MCF 10A (cell line): ENCODE data around the gene ZNF319. TPM values are rescaled to one million over a fixed set of nuclear protein-coding genes. Genes with fewer than 3 reads are reported as not detected.
A peak's percentile ranks its signal among the peaks of the same experiment; 100 is the strongest.

Experiments
- BruUV-seq: library from RNA; stranded (reverse); fragments of 400-500 nt; replicated peaks from 2 replicates; lab custom pipeline; 2021; lab: Mats Ljungman, UMichigan
- CTCF ChIA-PET: fragments of 300-600 bp; sonication (Branson Sonifier 250); formaldehyde crosslinking; extraction: SDS; loops from one replicate; lab custom pipeline; 2021; ENCODE audit warnings: antibody characterized with exemption, inconsistent platforms; lab: Yijun Ruan, JAX
- POLR2A ChIA-PET: fragments of 300-600, 350-650 bp; sonication (Branson Sonifier 250); formaldehyde crosslinking; extraction: SDS; loops from one replicate; lab custom pipeline; 2020; ENCODE audit warnings: antibody characterized with exemption, inconsistent platforms; lab: Yijun Ruan, JAX
- DNase-seq: peaks from one replicate; pipeline ENCODE4 v3.0.0-alpha.2; 2018; ENCODE audit not compliant: unreplicated experiment
- H3K27ac Mint-ChIP-seq: one replicate; pipeline ENCODE4 v1.8.0; 2022; ENCODE audit warnings: mild to moderate bottlenecking, low read depth, mixed read lengths; ENCODE audit not compliant: unreplicated experiment
- H3K27me3 Mint-ChIP-seq: one replicate; pipeline ENCODE4 v1.8.0; 2022; ENCODE audit warnings: mixed read lengths; ENCODE audit not compliant: insufficient read depth, unreplicated experiment
- H3K36me3 Mint-ChIP-seq: one replicate; pipeline ENCODE4 v1.8.0; 2022; ENCODE audit warnings: mild to moderate bottlenecking, moderate library complexity, mixed read lengths; ENCODE audit not compliant: insufficient read depth, unreplicated experiment
- H3K4me1 Mint-ChIP-seq: one replicate; pipeline ENCODE4 v1.8.0; 2022; ENCODE audit warnings: mixed read lengths; ENCODE audit not compliant: insufficient read depth, unreplicated experiment
- H3K4me3 Mint-ChIP-seq: one replicate; pipeline ENCODE4 v1.8.0; 2022; ENCODE audit warnings: mild to moderate bottlenecking, moderate library complexity, mixed read lengths; ENCODE audit not compliant: unreplicated experiment
- H3K9me3 Mint-ChIP-seq: one replicate; pipeline ENCODE4 v1.8.0; 2022; ENCODE audit warnings: mixed read lengths; ENCODE audit not compliant: unreplicated experiment
- CTCF ChIP-seq: fragments of 200-600 bp; IDR thresholded peaks from one replicate; pipeline ENCODE4 v1.8.0; 2022; ENCODE audit warnings: antibody characterized with exemption, mild to moderate bottlenecking; ENCODE audit not compliant: unreplicated experiment
- intact Hi-C: fragments of 100-400 bp; cut with micrococcal nuclease; formaldehyde crosslinking; loops from 2 replicates; pipeline ENCODE4 v1.14.1; 2022
- total RNA-seq: library from RNA; stranded (reverse); gene quantifications from 2 replicates; pipeline ENCODE4 v1.2.3, GENCODE V29; 2022

Gene ZNF319
- total RNA-seq, 1 experiment from 2014 or later, result 12.6 TPM

- POLR2A ChIA-PET, result no interaction called here
- CTCF ChIA-PET, result interaction anchor here (0.6 kb wide), 1 partner anchor 144 kb away, joined by 4 read pairs; no protein-coding TSS in a partner anchor
- H3K27me3 Mint-ChIP-seq, result no peaks in the 10 kb centered on the region
- no peak for DNase-seq
- H3K4me1 Mint-ChIP-seq, result peaks cover 12% of the 10 kb centered on the region
- H3K9me3 Mint-ChIP-seq, result no peaks in the 10 kb centered on the region
- BruUV-seq, result no TSS peak
- no peak overlapping the region for H3K4me3 Mint-ChIP-seq
- H3K36me3 Mint-ChIP-seq, result no peaks in the 10 kb centered on the region
- intact Hi-C loops, result no loop called here
- TF ChIP-seq CTCF, result no peak
- H3K27ac Mint-ChIP-seq, result no peak overlapping the region
Measured at GRCh38 chr16:57985204-57986181, 15.0 kb downstream of the ZNF319 start.

GRCh38 chr16:57984443-57985203 lies 15.8 kb downstream of the ZNF319 start:
- Mint-ChIP-seq H3K9me3 (no peaks in the 10 kb centered on the region), H3K36me3 (no peaks in the 10 kb centered on the region), H3K4me3 (no peak overlapping the region), H3K27ac (no peak overlapping the region), H3K4me1 (peaks cover 12% of the 10 kb centered on the region), H3K27me3 (no peaks in the 10 kb centered on the region)
- peak; percentile 38 for DNase-seq
- BruUV-seq, result no TSS peak
- ChIA-PET POLR2A (no interaction called here), CTCF (no interaction called here)
- no peak for TF ChIP-seq CTCF
- intact Hi-C loops, result no loop called here

- no peak for DNase-seq
- no peaks in the 10 kb centered on the region for H3K36me3 Mint-ChIP-seq
- BruUV-seq, result no TSS peak
- no peak for TF ChIP-seq CTCF
- ChIA-PET POLR2A (no interaction called here), CTCF (interaction anchor here (0.7 kb wide), 1 partner anchor 176 kb away, joined by 3 read pairs; no protein-coding TSS in a partner anchor)
- H3K27ac Mint-ChIP-seq, result no peak overlapping the region
- H3K27me3 Mint-ChIP-seq, result no peaks in the 10 kb centered on the region
- H3K9me3 Mint-ChIP-seq, result no peaks in the 10 kb centered on the region
- H3K4me3 Mint-ChIP-seq, result no peak overlapping the region
- intact Hi-C loops, result no loop called here
- no peaks in the 10 kb centered on the region for H3K4me1 Mint-ChIP-seq
Measured at GRCh38 chr16:57982385-57982784, 18.1 kb downstream of the ZNF319 start.

GRCh38 chr16:57981636-57982035 lies 18.8 kb downstream of the ZNF319 start:
- ChIA-PET POLR2A (no interaction called here), CTCF (no interaction called here)
- Mint-ChIP-seq H3K27ac (no peak overlapping the region), H3K4me1 (no peaks in the 10 kb centered on the region), H3K36me3 (no peaks in the 10 kb centered on the region), H3K27me3 (no peaks in the 10 kb centered on the region), H3K4me3 (no peak overlapping the region), H3K9me3 (no peaks in the 10 kb centered on the region)
- intact Hi-C loops, result no loop called here
- no peak for DNase-seq
- TF ChIP-seq CTCF, result no peak
- BruUV-seq, result no TSS peak
